Measurements from ENCODE around the gene SPOCK2.

Gene SPOCK2

DNA sequence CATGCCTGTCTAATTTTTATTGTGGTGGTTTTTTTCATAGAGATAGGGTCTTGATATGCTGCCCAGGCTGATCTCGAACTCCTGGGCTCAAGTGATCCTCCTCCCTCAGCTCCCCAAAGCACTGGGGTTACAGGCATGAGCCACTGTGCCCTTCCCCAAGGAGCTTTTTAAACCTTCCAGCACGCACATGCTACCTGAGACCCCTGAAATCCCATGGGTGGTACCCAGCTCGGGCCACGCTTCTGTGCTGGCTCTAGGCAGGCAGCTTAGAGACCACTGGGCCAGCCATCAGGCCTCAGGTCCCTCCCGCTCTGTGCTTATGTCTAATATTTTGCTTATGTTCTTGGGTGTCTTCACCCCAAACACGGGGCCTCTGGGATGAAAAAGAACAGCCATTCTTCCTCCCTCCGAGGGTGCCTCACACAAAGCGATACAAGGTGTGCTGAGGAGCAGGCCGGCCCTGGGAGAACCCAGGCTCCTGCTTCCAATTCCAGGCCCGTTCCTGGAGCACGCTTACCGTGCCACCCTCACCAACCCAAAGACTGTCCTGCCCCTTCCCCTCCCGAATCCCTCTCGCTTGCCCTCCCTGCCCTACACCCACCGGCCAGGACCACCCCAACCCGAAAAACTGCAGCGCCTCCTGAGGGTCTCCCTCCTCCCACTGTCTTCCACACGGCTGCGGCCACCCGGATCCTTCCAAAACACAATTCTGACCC, 10.9 kb downstream of the SPOCK2 start:
- H3K4me3 ChIP-seq (ENCODE audit: low read depth, low read length): no peak overlapping the region
- DNase-seq (ENCODE audit: low read depth): no peak

DNA sequence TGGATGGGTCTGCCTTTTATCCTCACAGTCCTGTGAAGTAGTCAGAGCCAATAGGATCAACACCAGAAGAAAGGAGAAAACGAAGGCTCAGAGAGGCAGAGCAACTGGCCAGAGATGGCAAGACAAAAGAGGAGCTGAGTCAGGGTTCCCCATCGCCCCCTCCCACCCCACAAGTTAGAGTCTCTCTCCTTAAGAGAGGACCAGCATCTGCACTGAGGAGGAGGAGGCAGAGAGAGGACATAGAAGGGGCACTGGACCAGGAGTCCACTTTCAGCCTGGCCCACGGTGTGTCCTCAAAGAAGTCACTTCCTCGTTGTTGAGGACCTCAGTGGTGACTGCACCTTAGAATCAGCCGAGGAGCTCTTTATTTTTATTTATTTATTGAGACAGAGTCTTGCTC, 11.6 kb downstream of the SPOCK2 start:
- no peak overlapping the region for H3K4me3 ChIP-seq (ENCODE audit: low read depth, low read length)
- no peak for DNase-seq (ENCODE audit: low read depth)

DNA sequence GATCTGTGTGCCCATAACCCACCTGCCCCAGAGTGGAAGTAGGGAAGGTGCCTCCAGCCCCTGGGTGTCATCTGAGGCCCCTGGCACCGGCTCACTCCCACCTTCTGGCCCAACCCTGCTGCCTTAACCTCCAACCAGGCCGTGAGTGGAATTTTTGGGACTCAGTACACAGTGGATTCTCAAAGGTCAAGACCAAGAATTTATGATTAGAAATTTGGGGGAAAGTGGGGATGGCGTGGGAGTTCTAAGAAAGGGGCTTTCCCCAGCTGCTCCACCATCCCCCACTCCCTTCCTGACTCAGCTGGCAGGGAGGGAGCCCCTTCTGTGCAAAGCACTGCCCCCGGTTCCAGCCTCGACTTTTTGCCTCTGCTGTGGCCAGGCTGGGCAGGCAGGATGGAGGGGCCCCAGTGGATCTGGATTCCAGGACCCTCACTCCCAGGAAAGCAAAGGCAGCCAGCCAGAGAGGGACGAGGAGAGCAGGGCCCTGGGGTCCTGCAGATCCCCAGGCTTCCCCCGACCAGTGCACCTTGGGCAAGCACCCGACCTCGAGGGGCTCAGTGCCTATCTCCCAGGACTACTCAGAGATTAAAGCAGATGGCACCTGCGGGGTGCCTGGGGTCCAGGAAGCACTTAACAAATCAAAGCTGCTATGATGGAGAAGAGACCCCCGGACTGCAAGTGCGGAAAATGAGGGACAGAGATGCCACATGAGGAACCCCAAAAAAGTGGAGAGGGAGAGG, 12.8 kb downstream of the SPOCK2 start:
- DNase-seq (ENCODE audit: low read depth): no peak

DNA sequence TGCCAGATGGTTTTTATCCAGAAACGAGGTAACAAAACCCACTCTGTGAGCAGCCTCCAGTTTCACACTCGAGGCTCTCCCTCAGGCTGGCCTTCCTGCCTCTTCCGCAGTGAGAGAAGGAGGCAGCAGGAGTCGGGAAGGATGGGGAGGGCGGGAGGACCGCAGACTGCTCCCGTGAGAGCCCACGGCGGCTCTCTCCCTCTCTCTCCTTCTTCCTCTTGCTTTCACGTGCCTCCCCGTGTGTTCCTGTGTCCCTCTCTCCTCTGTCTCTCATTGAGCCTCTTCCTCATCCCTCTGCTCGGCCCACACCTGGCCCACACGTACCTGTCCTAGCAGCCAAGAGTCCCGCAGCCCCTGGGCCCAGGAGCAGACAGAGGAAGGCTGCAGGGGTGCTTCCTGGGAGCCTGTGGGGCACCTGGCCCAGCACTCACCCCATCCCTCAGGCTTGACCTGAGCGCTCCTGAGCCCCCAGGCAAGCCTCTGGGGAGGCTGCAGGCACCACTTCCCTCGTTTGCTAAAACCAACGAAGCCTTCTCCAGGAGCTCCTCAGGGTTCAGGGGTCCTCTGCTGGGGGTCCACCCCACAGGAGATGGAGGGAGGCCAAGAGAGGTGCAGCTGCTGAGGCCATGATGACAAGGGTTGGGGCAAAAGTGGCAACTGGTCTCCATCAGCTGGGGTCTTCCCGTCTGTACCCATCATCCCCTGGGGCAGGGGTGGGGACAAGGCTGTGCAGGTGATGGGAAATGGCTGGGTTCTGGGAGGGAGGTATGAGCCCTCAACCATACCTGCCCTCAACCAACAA, 13.6 kb downstream of the SPOCK2 start:
- H3K4me3 ChIP-seq (ENCODE audit: low read depth, low read length): no peak overlapping the region
- DNase-seq (ENCODE audit: low read depth): no peak

More for the DNA sequence above, 12.8 kb downstream of the SPOCK2 start:
- no peak overlapping the region for H3K4me3 ChIP-seq (ENCODE audit: low read depth, low read length)

DNA sequence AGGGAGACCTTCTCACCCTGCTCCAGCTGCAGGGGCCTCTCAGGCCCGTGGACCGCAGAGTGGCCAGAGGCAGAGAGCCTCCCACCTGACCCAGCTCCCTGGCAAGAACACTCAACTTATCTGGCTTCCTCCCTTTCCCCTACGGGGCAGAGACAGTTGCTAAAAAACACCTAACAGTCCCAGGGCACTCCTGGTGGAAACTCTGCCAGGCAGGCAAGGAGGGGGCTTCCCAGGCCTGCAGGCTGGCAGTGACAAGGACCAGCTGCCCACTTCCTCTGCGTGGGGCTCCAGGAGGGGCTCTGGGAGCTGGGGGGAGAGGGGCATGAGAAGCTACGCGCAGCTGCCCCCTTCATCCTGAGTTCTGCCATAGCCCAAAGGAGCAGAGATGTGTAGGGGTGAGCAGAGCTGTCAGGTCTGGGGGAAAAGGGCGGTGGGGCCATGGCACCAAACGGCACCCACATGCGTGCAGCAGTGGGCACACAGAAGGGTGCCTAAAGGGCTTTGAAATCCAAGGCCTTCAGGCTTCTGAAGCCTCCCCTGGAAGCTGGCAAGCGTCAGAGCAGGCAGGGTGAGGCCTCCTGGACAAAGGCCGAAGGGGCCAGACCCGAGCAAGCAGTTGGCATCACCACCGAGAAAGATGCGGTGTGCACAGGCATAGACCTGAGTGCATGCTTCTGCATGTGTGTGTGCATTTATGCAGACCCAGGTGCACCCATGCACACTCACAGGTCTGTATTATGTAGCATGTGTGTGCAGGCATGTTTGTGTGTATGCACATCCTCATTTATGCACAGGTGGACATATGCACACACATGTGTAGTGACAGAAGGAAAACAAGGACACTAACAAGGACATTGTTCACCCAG, 14.4 kb downstream of the SPOCK2 start:
- DNase-seq (ENCODE audit: low read depth): no peak
- no peak overlapping the region for H3K4me3 ChIP-seq (ENCODE audit: low read depth, low read length)

DNA sequence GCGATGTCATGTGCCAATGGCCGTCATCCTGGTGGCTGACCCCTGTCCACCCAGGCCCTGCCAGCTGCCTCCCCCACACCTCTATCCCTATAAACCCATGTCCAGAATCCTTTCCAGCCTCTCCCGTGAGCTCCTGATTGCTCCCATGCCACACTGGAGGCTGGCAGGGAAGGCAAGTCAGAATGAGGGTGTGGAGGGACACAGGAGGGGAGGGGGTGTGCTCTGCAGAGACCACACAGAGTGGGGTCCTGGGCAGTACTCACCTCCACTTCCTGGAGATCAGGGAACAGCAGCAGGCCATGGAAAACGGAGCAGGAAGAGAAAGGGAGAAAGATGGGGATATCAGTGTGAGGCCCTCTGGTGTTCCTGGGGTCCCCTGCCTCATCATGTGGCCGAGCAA, 15.7 kb downstream of the SPOCK2 start:
- no peak for DNase-seq (ENCODE audit: low read depth)
- no peak overlapping the region for H3K4me3 ChIP-seq (ENCODE audit: low read depth, low read length)

DNA sequence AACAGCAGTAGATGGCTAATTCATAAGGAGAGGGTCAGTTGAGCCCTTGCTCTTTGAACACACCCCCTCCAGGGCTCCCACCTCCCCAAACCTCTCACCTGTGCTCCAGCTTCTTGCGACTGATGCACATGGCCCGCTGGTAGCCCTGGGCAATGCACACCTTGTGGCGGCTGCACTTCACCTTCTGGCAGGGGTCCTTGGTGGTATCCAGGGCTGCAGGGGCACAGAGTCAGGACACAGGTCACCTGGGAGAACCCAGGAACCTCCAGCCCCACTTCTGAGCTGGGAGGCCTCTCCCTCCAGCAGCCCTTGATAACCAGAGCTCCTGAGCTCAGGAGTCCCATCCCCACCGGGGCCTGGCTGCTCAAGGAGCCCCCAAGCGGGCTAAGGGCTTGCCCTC, 16.3 kb downstream of the SPOCK2 start:
- DNase-seq (ENCODE audit: low read depth): no peak
- H3K4me3 ChIP-seq (ENCODE audit: low read depth, low read length): no peak overlapping the region

DNA sequence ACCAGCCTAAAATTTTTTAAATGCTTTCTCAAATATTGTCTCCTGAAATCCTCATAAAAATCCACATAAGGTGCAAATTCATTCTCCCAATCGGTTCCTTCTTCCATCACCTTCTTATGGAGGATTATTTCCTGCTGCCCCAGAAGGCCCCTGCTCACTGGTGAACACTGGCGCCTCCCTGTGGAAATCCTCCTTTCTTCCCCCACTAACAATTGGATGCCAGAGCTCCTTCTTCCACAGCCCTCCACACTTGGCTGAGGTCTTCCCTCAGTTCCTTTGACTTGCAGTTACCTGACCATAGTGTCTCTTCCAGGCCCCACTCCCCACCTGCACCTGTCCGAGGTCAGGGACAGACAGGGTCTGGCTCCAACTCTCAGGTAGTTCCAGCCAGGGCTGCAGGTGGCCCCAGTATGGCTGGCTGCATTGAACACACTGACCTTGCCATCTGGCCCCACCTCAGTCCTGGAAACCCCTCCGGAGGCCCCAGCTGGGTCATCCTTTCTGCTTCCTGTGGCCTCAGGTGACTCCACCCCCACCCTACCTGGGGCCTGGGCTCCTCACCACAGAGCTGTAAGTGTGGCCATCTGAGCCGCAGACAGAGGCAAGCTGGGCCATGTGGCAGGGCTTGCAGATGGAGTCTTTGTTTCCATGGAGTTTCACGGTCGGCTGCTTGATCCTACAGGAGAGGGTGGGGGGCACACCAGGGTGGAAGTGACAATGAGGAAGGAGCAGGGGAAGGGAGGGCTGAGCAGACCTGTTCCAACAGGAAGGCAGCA, 18.4 kb downstream of the SPOCK2 start:
- DNase-seq (ENCODE audit: low read depth): no peak
- no peak overlapping the region for H3K4me3 ChIP-seq (ENCODE audit: low read depth, low read length)

DNA sequence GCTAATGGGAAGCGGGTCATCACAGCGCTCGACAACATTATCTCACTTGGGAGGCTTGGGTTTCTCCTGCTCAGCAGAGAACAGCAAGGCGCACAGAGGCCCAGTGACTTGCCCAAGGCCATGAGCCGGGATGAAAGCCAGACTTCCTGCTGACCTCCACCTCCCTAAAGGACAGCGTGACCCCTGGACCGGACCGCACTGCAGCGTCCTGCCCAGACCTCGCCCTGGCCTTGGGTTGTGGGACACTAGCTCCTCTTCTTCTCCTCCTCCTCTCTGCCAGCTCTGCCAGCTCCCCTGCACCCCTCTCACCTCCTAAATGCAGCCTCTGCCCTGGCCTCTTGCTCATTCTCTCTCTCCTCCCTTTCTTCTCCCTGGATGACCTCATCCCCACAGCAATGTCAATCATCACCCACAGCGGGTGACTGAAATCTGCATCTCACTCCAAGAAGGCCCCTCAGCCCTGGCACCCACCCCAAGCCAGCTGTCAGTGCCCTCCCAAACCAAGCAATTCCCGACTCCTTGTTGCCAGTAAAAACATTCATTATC, 19.4 kb downstream of the SPOCK2 start:
- DNase-seq (ENCODE audit: low read depth): no peak
- no peak overlapping the region for H3K4me3 ChIP-seq (ENCODE audit: low read depth, low read length)

DNA sequence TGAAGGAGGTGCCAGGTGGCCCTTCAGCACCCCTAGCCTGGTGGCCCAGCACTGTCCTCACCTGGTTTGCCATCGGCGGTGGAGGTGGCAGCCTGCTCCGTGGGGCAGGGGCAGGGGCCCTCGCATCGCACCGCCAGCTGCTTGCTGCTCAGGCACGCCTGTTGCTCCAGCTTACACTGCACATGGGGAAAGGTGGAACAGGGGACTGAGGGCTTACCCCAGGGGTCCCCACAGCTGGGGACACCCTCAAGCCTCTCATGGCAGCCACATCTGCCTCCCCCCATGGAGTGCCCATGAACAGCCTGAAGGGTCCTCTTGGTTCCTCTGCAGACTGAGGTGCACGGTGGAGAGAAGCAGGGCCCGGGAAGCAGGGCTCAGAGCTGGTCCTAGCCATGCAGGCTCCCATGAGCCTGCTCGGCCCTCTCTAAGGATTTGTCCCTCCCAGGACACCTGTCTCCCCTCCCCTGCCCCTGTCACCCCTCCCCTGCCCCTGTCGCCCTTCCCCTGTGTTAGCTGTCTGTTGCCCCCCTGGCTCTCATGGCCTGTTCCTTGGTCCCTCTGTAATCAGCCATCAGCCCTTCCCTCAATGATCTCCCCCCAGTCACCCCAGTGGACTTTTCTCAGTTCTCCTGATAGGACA, 20.1 kb downstream of the SPOCK2 start:
- H3K4me3 ChIP-seq (ENCODE audit: low read depth, low read length): no peak overlapping the region
- no peak for DNase-seq (ENCODE audit: low read depth)

DNA sequence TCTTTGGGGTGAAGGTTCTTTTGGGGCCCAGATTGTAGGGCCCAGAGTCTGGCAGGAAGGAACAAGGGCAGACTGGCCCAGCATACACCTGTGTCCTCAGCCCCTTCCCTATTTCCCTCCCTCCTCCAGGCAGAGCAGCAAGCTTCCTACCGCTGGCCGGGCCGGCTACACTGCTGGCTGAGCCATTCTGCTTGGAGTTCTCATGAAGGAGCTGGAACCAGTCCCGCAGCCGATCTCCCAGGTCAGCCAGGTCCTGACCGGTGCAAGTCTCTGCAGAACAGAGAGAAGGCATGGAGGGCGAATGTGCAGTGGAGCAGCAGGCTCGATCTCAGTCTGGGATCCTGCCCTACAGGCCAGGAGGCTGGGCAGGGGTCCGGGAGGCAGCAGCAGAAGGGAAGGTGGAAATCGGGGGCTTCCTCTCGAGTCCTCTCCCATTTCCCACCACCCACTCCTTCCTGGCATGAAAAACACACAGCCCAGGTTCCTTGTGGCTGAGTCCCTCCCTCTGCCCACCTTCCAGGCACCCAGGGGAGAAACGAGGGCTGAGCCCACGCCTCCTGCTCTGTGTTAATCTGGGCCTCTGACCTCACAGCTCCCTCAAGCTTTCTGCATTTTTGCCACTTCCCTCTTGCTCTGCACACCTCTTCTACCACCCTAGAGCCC, 20.8 kb downstream of the SPOCK2 start:
- DNase-seq (ENCODE audit: low read depth): no peak

DNA sequence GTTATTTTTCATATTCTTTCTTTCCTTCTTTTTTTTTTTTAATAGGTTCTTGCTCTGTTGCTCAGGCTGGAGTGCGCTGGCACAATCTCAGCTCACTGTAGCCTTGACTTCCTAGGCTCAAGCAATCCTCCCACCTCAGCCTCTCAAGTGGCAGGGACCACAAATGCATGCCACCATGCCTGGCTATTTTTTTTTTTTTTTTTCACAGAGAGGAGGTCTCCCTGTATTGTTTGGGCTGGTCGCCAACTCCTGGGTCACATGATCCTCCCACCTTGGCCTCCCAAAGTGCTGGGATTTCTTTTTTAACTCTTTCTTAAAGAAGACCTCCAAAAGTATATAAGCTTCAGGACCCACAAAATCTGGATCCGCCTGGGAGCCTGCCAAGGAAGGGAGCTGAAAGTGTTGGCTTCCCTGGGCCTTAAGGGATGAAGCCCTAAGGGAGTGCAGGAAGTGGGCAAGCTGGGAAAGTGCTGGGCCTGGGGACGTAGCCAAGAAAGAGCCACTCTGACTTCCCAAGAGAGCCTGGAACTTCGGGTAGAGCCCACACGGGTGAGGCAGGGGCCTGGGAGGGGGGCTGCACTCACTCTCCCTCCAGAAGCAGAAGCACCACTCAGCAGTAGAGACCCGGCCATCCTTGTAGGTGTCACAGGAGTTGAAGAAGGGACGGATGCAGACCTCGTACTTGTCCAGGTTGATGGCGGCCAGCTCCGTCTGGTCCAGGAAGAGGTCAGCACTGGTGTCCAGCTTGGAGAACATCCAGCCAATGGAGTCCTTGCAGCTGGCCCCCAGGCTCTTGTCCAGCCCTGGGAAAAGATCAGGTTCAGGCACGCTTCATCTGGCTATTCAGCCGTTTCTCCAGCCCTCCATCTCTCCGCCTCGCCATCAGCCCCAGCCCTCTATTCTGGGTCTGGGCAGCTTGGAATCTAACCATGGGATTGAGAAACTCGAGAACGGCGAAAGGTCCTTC, 21.8 kb downstream of the SPOCK2 start:
- H3K4me3 ChIP-seq (ENCODE audit: low read depth, low read length): no peak overlapping the region
- DNase-seq (ENCODE audit: low read depth): no peak

More for the DNA sequence above, 20.8 kb downstream of the SPOCK2 start:
- H3K4me3 ChIP-seq (ENCODE audit: low read depth, low read length): no peak overlapping the region

DNA sequence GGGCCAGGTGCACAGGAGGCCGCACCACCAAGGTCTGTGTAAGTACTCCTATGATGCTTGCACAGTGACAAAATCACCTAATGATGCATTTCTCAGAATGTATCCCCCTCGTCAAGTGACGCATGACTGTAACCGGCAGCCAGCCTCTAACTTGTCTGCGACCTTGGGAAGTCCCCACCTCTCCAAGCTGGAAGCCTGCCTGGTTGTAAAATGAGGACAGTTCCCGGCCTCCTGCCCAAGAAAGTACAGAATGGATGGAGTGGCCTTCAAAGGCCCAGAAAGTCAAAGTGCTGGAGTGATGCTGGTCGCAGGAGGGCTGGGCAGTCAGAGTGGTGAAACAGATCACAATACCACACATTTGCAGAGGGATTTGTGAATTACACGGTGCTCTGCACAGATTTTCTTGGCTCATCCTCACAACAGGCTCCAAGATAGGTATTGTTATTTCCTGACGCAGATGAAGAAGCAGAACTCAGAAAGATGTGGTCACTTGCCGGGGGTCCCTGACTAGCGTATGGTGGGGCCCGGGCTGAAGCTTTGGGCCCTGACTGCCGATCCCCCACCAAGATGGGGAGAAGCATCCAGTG, 22.8 kb downstream of the SPOCK2 start:
- H3K4me3 ChIP-seq (ENCODE audit: low read depth, low read length): no peak overlapping the region
- DNase-seq (ENCODE audit: low read depth): no peak

DNA sequence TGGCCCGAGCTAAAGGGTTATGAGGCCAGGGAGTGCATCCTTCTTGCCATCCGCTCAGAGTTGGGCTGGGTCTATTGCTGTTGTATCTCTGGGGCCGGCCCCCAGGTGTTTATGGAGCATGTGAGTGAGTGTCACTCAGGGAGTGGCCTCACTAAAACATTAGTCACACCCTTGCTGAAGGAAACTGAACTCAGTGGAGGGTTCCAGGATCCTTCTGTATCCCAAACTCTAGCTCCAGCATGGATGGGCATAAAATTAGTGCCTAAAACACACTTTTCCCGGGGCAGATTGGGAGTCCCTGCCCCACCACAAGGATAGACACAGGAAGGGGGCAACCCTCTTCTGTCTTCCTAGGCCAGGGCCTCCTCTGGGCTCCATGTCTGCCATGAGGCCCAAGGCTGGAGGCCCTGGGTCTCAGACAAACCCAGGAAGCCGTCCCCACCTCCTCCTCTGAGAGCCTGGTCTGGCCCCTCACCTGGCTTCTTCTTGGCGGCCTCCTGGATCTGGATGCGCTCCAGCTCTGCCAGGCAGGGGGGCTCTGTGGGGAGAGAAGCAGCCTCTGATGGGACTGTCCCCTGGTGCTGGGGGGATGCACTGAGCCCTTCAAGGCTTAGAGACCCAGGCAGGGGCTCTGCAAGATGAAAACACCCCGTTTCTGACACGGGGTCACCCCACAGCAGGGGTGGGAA, 24.5 kb downstream of the SPOCK2 start:
- no peak overlapping the region for H3K4me3 ChIP-seq (ENCODE audit: low read depth, low read length)
- no peak for DNase-seq (ENCODE audit: low read depth)

DNA sequence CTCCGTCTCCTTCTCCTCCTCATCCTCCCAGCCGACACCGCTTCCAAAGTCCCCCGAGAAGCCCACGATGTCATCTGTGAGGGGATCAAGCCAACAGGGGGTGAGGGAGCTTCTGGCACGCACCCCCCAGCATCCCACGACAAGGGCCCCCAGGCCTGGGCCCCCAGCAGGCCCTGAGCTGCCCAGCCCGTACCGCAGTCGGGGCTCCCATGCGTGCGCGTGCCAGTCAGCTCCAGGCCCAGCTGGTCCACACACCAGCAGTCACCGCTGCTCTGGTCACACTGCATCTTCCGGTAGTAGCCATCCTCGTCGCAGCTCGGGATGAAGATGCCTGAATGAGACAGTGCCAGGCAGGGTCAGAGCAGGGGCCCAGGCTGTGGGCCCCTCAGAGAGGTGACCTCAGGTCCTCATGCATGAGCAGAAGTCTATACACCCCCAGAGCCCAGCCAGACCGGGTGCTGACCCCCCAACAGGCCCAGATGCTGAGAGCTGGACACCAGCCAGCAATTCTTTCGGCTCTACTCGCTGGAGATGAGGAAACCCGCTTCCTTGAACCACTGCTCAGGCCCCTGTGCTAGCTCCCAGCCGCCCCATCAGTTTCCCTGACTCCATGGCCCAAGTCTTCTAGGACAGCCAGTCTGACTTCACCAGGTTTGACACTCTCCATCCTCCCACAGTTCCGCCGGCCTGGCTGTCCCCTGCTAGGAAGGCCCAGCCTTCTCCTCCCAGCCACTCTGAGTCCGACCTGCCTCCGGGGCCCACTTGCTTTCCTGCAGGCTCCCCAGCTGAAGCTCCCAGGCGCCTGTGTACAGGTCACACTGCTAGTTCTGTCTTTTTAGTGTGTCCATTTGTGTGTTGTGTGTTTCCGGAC, 25.3 kb downstream of the SPOCK2 start:
- no peak overlapping the region for H3K4me3 ChIP-seq (ENCODE audit: low read depth, low read length)
- no peak for DNase-seq (ENCODE audit: low read depth)
